ENCODE data around the gene MEGF11.

Gene MEGF11

DNA sequence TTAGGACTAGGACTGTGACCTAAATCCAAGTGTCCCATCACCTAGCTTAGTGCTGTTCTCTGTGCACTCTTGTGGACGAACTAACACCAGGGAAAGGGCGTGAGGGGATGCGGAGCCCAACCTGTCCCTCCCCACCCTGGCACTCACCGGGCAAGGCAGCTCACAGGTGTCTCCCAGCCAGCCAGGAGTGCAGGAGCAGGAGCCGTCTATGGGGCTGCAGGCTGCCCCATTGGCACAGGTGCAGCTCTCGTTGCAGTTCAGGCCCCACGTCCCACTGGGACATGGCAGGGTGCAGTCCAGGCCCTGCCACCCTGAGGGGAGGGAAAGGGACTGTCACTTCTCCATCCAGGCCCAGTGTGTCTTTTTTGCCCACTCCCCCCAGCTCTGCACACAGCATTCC is 324.0 kb downstream of the MEGF11 start:
- no peak for DNase-seq

- DNase-seq, result no peak
These were observed 326.0 kb downstream of the MEGF11 start for GRCh38 chr15:65927545-65927944.

- no peak for DNase-seq
These were observed 326.7 kb downstream of the MEGF11 start for GRCh38 chr15:65926899-65927298.

- no peak for DNase-seq
These were observed 327.1 kb downstream of the MEGF11 start for GRCh38 chr15:65926459-65926858.

DNA sequence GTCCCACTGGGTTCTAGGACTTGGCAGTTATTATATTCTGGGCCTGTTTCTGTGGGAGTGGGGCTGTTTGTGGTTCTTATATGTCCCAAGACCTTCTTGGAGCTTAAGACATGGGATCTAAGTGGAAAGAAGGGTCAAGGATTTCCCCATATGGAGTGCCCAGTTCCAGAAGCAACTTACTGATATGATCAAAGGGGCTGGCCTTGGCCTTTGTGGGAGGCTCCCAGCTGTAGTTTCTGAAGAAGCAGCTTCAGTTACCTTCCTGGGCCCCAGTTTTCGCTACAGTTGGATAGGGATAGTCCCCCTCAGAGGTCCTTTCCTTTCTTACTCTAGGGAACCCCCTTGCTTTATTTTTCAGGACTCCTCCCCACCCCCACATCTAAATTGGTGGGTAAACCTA is 328.2 kb downstream of the MEGF11 start:
- no peak for DNase-seq

DNA sequence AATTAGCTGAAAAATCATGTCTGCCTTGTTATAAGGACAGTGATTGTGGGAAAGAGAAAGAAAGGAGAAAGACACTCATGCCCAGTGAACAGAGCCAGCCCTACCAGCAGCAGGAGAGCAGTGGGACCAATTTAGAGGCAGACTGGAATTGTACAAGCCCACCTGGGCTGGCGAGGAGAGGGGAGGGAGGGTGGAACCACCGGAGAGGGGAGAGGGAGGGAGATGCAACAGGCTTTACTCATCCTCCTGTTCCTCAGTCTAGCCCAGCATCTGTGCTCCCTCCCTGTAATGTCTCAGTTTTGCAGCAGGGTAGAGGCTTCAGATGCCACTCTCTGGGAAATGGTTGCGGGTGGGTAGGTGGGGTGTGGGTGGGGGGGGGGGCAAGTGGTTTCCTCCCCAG is 329.5 kb downstream of the MEGF11 start:
- no peak for DNase-seq

DNA sequence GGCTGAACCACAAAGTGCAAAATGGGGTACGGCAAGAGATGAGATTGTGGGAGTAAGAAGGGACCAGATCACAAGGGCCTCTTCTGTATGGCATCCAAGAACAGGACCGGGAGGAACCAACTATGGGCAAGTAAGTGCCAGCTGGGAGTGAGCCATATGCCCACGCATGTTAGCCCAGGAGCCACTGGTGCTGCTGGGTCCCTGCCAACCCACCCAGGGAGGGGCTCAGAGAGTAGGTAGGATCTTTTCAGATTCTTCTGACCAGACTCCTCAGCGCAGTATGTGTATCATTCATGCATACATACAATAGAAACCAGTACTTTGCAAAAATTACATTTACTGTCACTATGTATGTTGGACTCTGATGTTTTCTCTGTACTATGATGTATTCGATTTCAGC is 330.3 kb downstream of the MEGF11 start:
- no peak for DNase-seq

GRCh38 chr15:65922621-65923020 is 330.9 kb downstream of the MEGF11 start:
- no peak for DNase-seq

DNA sequence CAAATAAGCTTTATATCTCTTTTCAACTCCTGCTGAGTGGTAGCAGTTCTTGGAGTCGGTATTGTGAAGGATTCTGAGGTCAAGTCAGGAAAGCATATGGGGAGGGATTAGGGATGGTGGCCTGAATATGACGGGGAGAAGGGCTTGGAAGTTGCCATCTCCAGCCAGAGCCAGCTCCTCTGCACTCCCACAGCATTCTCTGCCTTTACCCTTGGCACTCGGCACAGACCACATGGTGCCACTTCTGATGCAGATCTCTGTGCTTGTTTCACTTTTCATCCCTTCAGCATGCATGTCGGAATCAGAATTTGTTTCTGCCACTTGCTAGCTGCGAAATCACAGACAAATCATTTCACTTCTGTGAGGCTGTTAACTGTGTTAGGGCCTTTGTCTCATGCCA is 331.8 kb downstream of the MEGF11 start:
- DNase-seq, result no peak

DNA sequence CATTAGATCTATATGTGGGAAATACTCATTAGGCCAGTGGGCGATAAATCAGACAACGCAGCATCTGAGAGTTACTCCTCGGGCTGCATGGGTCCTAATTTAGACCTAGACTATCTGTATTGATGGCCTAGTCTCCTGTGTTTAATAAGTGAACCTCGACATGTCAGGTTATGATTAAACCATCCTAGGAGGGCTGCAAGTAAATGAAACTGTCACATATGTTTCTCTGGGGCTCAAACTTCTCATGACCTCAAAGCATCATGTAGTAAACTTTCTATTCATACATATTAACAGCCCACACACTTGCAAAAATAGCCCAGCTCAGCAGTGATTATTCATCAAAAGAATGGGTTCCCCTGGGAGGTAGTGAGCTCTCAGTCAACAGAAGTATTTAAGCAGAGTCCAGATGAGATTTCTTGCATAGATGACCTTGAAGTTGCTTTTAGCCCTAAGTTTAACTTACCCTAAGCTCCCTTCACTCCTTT is 332.7 kb downstream of the MEGF11 start:
- no peak for DNase-seq

GRCh38 chr15:65920121-65920520 is 333.4 kb downstream of the MEGF11 start:
- DNase-seq, result peak; percentile 15

GRCh38 chr15:65919353-65919752 is 334.2 kb downstream of the MEGF11 start:
- no peak for DNase-seq

- DNase-seq, result no peak
These were observed 334.6 kb downstream of the MEGF11 start for GRCh38 chr15:65918945-65919344.

- no peak for DNase-seq
These were observed 335.1 kb downstream of the MEGF11 start for GRCh38 chr15:65918357-65918920.

GRCh38 chr15:65917936-65918335 is 335.6 kb downstream of the MEGF11 start:
- DNase-seq, result no peak

DNA sequence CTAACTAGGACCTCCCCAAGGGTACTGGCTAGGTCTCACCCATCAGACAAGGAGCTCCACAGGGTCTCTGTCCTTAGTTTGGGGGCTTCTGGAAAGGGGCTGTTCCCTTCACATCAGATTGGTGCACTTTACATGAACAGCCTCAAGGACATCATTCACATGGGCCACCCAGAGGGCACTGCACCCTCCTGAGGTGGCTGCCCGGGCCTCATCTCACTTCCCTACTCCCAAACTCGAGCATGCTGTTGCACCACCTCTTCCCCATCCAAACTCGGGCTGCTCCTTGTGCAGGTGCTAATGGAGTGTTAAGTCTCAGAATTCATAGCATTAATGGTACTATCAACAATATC is 336.2 kb downstream of the MEGF11 start:
- no peak for DNase-seq

GRCh38 chr15:65916664-65917406 is 336.7 kb downstream of the MEGF11 start:
- DNase-seq, result peak; percentile 69

- peak; percentile 7 for DNase-seq
These were observed 337.4 kb downstream of the MEGF11 start for GRCh38 chr15:65916041-65916663.

DNA sequence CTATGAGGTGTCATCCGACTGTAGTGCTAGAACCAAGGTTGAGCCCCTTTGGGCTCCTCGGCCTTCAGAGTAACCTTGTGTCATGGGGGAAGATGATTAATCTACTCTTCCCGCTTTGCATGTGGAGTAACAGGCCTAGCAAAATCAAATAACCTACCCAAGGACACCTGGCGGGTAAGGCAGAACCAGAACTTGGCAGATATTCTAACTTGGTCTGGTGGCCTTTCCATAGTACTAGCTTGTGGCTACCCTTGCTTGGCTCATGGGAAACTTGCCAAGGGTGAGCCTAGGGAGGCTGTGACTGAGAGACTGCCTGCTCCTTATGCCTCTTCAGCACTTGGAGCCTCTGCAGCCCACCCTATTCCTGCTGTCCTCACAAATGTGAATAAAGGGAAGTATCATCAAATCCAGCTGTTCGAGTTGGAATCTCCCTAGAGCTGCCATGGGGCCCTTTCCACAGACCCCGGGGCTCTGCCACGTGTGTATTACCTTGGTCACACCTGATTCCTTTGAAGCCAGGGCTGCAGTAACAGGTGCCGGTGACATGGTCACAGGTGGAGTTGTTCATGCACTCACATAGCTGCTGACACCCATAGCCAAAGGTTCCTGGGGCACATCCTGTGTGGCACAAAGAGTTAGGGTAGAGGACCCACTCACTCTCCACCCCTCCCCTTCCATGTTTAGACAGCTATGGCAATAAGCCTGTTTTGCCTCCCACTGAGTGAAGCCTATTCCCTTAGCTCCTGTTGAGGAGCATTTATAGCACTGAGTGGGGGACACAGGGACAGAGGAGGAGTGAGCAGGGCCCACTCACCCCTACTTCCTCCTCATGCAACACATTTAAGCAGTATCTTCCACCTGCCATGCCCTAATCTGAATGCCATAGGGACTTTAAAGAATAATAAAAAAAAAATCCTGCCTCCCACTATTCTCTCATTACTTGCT is 338.3 kb downstream of the MEGF11 start:
- no peak for DNase-seq

DNA sequence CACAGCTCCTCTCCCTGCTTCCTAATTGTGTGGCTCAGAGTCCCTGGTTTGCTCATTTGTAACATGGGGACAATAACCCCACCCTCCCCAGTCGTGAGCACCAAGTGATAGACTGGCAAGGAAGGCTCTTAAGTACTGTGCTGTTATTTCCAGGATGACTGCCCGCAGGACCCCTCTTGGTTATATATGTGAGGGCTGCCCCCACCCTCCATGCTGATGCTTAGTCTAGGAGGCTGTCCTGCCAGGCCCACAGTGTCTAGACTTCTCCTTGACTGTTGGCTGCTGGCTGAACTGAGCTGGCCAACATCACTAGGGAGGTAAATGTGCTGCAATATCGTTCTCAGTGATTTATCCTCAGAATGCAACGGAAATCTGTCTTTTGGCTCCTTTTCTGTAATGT is 339.2 kb downstream of the MEGF11 start:
- no peak for DNase-seq

DNA sequence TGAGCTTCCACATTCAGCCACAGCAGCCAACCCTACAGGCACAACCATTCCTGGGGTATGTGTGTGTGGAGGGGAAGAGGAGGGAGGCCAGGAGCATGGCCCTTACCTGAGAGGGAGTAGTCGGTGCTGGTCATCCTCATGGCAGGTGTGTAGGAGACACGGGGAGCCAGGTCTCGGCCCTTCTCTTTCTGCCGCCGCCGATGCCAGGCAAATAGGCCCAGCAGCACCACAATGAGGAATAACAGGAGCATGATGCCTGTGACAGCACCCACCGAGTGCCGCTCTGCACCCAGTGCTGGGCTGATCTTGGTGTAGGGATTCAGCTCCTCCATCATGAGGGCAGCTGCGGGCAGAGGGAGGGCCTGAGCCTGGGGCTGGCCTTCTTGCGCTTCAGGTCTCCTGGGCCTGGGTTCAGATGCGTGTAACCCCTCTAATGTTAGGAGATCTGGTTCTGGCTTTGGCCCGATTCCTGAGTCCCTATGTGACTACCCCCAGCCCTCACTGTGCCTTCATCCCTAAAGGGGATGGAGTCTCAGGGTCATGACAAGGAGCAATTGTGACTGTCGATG is 339.8 kb downstream of the MEGF11 start:
- no peak for DNase-seq

DNA sequence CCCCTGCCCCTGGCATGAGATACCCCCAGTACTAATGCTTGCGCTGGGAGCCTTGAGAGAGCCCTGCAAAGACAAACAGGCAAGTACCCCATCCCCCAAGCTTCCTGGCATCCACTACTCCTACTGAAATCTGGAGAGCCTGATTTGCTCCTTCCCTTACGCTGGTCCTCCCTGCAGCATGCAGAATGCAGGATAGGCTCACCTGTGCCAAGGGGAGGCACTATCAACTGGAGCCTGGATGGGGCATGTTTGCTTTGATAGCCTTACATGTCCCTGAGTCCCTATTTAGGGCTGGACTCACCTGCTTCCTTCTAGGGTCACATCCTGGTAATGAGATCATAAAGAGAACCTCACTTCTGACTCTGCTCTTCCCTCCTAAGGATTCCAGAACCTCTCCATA is 341.3 kb downstream of the MEGF11 start:
- no peak for DNase-seq

DNA sequence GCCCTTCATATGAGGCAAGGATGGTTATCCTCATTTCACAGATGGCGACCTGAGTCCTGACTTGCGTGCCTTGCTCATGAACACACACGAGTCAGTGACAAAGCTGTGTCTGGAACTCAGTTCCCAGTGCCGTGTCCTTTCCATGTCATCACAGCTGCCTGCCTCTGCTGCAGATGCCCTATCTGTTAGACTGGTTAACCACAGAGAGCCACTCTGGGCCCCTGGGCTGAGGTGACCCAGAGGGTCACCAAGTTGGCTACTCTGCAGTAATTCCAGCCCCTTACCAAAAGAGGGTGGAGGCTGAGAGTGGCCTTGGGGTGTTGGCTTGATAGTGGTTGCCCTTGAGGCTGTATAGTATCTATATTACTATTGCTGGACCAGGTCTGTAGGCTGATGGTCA is 343.2 kb downstream of the MEGF11 start:
- no peak for DNase-seq

Measured in SHP77 treated with DMSO at 0.1 percent for 48 hours (cell line).